Keratinocyte (primary cell): Measurements from ENCODE around the gene ETV5. TPM values are rescaled to one million over a fixed set of nuclear protein-coding genes. Genes with fewer than 3 reads are reported as not detected.

ENCODE experiments used
- DNase-seq: peaks from one replicate; pipeline ENCODE4 v3.0.0-alpha.2; 2011; ENCODE audit warnings: low read depth, missing footprints, low spot score
- FAIRE-seq: peaks from 2 replicates; lab custom pipeline; 2011; peaks lifted over from hg19 to GRCh38; lab: Jason Lieb, UNC
- H2AFZ ChIP-seq: 2 replicates; pipeline ENCODE4 v1.6.0; 2012; ENCODE audit warnings: low read length, control low read depth, inconsistent platforms; ENCODE audit not compliant: control insufficient read depth
- H3K27ac ChIP-seq: 2 replicates; pipeline ENCODE4 v1.5.1; 2011; ENCODE audit warnings: low read length; ENCODE audit not compliant: control insufficient read depth, insufficient read depth
- H3K27me3 ChIP-seq: 3 replicates; pipeline ENCODE4 v1.6.0; 2011; ENCODE audit warnings: low read length; ENCODE audit not compliant: control insufficient read depth, insufficient read depth; ENCODE audit errors: extremely low read depth
- H3K36me3 ChIP-seq, 2 experiments: 2 replicates in 1 of 2; 3 replicates in 1 of 2; pipeline ENCODE4 v1.5.1; 2011; ENCODE audit warnings: low read length in 2 of 2, mild to moderate bottlenecking in 1 of 2; ENCODE audit not compliant: control insufficient read depth in 2 of 2, insufficient read depth in 2 of 2; ENCODE audit errors: extremely low read depth in 1 of 2
- H3K4me1 ChIP-seq: 3 replicates; pipeline ENCODE4 v1.5.1; 2011; ENCODE audit warnings: low read length; ENCODE audit not compliant: control insufficient read depth, insufficient read depth; ENCODE audit errors: extremely low read depth
- H3K4me2 ChIP-seq: 3 replicates; pipeline ENCODE4 v1.6.0; 2011; ENCODE audit warnings: low read depth, low read length; ENCODE audit not compliant: control insufficient read depth, insufficient read depth; ENCODE audit errors: extremely low read depth
- H3K4me3 ChIP-seq, 3 experiments: fragments of 200-600 bp in 1 of 3; sonication (generic) in 1 of 3; 2 replicates in 2 of 3; 3 replicates in 1 of 3; pipeline ENCODE4 v1.5.1; 2011 to 2016; ENCODE audit warnings: low read length in 3 of 3, mild to moderate bottlenecking in 3 of 3, control low read depth in 2 of 3, inconsistent platforms in 1 of 3, low read depth in 1 of 3, mixed read lengths in 1 of 3, mixed run types in 1 of 3, moderate library complexity in 1 of 3; ENCODE audit not compliant: control insufficient read depth in 2 of 3, insufficient read depth in 2 of 3; ENCODE audit errors: extremely low read depth in 1 of 3
- H3K79me2 ChIP-seq: 2 replicates; pipeline ENCODE4 v1.6.0; 2012; ENCODE audit warnings: low read length; ENCODE audit not compliant: control insufficient read depth, insufficient read depth
- H3K9ac ChIP-seq: 3 replicates; pipeline ENCODE4 v1.6.0; 2011; ENCODE audit warnings: low read length; ENCODE audit not compliant: control insufficient read depth, insufficient read depth; ENCODE audit errors: extremely low read depth
- H3K9me1 ChIP-seq: 3 replicates; pipeline ENCODE4 v1.6.0; 2011; ENCODE audit warnings: low read length; ENCODE audit not compliant: control insufficient read depth, insufficient read depth; ENCODE audit errors: extremely low read depth
- H3K9me3 ChIP-seq: 2 replicates; pipeline ENCODE4 v1.5.1; 2012; ENCODE audit warnings: low read depth, low read length; ENCODE audit not compliant: control insufficient read depth
- H4K20me1 ChIP-seq: 3 replicates; pipeline ENCODE4 v1.6.0; 2011; ENCODE audit warnings: low read length; ENCODE audit not compliant: control insufficient read depth, insufficient read depth; ENCODE audit errors: extremely low read depth
- EZH2 ChIP-seq: IDR thresholded peaks from one replicate; pipeline ENCODE4 v1.6.1; 2012; ENCODE audit warnings: inconsistent platforms, mild to moderate bottlenecking, low read length, moderate library complexity
- dilution Hi-C: fragments of 300-500 bp; cut with MboI; formaldehyde crosslinking; loops from one replicate; pipeline ENCODE4 v1.7.0; 2020; ENCODE audit warnings: low sequenced_read_pairs; ENCODE audit not compliant: extremely low pct_ligation_motif_present
- polyA plus RNA-seq, 5 experiments: library from polyadenylated mRNA; depleted of rRNA in 3 of 5; stranded (reverse) in 3 of 5; stranded (forward) in 1 of 5; unstranded in 1 of 5; fragments of >200 nt; gene quantifications; 1 replicate in 1 of 5; 2 replicates in 3 of 5; 3 replicates in 1 of 5; pipeline versions ENCODE4 v1.2.1 to v1.2.3, GENCODE V29; 2011 to 2012; ENCODE audit warnings: missing spikeins in 2 of 5, low read depth in 1 of 5, low replicate concordance in 1 of 5
- TF ChIP-seq, protein P1 (sequence below), 3 experiments: IDR thresholded peaks in 1 of 3; conservative IDR thresholded peaks in 1 of 3; optimal IDR thresholded peaks in 1 of 3; 2 replicates in 2 of 3; 3 replicates in 1 of 3; pipeline versions ENCODE3 to v1.5.1; 2011; ENCODE audit warnings: low read length in 3 of 3, mild to moderate bottlenecking in 3 of 3, moderate library complexity in 2 of 3, control low read depth in 1 of 3, inconsistent platforms in 1 of 3; ENCODE audit not compliant: insufficient read depth in 2 of 3; ENCODE audit errors: extremely low read depth in 1 of 3

Gene ETV5
- polyA plus RNA-seq, 1 donor (not counting 4 experiments of a cell fraction or from before 2014, with no cell fraction given), result 28.7 TPM

GRCh38 chr3:186058225-186058624, 50.7 kb downstream of the ETV5 start:
- dilution Hi-C loops, result no loop called here
- Histone ChIP-seq H3K36me3 (peaks cover 26 to 41% of the 10 kb centered on the region in 2 experiments), H2AFZ (no peak overlapping the region), H3K4me3 (no peak overlapping the region), H4K20me1 (no peaks in the 10 kb centered on the region), H3K4me2 (no peak overlapping the region), H3K27ac (no peak overlapping the region), H3K27me3 (no peaks in the 10 kb centered on the region), H3K79me2 (no peaks in the 10 kb centered on the region), H3K4me1 (no peaks in the 10 kb centered on the region), H3K9me3 (no peaks in the 10 kb centered on the region), H3K9me1 (peaks cover 2% of the 10 kb centered on the region), H3K9ac (no peak overlapping the region)
- no peak for TF ChIP-seq EZH2
- TF ChIP-seq, protein P1, sequence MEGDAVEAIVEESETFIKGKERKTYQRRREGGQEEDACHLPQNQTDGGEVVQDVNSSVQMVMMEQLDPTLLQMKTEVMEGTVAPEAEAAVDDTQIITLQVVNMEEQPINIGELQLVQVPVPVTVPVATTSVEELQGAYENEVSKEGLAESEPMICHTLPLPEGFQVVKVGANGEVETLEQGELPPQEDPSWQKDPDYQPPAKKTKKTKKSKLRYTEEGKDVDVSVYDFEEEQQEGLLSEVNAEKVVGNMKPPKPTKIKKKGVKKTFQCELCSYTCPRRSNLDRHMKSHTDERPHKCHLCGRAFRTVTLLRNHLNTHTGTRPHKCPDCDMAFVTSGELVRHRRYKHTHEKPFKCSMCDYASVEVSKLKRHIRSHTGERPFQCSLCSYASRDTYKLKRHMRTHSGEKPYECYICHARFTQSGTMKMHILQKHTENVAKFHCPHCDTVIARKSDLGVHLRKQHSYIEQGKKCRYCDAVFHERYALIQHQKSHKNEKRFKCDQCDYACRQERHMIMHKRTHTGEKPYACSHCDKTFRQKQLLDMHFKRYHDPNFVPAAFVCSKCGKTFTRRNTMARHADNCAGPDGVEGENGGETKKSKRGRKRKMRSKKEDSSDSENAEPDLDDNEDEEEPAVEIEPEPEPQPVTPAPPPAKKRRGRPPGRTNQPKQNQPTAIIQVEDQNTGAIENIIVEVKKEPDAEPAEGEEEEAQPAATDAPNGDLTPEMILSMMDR (optimal IDR thresholded peaks at IDR 0.05 in 1 of 3, IDR thresholded peaks at IDR 0.05 in 1 of 3, conservative IDR thresholded peaks at IDR 0.05 in 1 of 3; ENCODE audit: extremely low read depth in 1 of 3, insufficient read depth in 2 of 3, low read length in 3 of 3), result no peak
- FAIRE-seq, result no peak
- no peak for DNase-seq

DNA sequence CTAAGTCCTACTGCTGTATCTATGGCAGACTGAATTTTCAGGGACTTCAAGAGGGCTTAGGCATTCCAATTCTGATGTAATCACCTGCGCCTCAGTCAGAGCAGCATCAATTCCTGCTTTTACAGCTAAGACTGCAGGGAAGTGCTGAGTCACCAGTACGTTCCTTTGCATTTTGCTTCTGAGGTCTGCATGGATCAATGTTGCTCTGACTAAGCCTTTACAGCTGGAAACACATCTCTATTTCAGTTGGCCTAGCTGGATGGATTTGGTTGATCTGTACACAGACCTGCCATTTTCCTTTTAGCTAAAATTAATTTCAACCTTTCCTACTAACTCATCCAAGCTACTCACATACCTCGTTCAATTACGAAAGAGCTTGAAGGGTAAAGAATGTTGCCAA, 51.3 kb downstream of the ETV5 start:
- H3K36me3 ChIP-seq, result peaks cover 25 to 40% of the 10 kb centered on the region in 2 experiments
- no peak for DNase-seq
- H3K9ac ChIP-seq, result no peak overlapping the region
- TF ChIP-seq, protein P1 (optimal IDR thresholded peaks at IDR 0.05 in 1 of 3, IDR thresholded peaks at IDR 0.05 in 1 of 3, conservative IDR thresholded peaks at IDR 0.05 in 1 of 3; ENCODE audit: extremely low read depth in 1 of 3, insufficient read depth in 2 of 3, low read length in 3 of 3), result no peak
- no peak for TF ChIP-seq EZH2
- dilution Hi-C loops, result no loop called here
- no peaks in the 10 kb centered on the region for H4K20me1 ChIP-seq
- FAIRE-seq, result no peak
- H3K9me3 ChIP-seq, result no peaks in the 10 kb centered on the region
- no peaks in the 10 kb centered on the region for H3K27me3 ChIP-seq
- no peaks in the 10 kb centered on the region for H3K79me2 ChIP-seq
- H3K4me3 ChIP-seq, result no peak overlapping the region
- H3K4me1 ChIP-seq, result no peaks in the 10 kb centered on the region
- no peak overlapping the region for H2AFZ ChIP-seq
- no peak overlapping the region for H3K27ac ChIP-seq
- H3K4me2 ChIP-seq, result no peak overlapping the region
- peaks cover 2% of the 10 kb centered on the region for H3K9me1 ChIP-seq
